ENCODE results near the gene GATA2. TPM values are rescaled to one million over a fixed set of nuclear protein-coding genes. Genes with fewer than 3 reads are reported as not detected.

The GATA2 gene
- total and polyA plus RNA-seq, 2 of the 13 experiments (the other 11 are each of a cell fraction or from before 2014, with no cell fraction given), result 3.5 to 6.2 TPM

DNA sequence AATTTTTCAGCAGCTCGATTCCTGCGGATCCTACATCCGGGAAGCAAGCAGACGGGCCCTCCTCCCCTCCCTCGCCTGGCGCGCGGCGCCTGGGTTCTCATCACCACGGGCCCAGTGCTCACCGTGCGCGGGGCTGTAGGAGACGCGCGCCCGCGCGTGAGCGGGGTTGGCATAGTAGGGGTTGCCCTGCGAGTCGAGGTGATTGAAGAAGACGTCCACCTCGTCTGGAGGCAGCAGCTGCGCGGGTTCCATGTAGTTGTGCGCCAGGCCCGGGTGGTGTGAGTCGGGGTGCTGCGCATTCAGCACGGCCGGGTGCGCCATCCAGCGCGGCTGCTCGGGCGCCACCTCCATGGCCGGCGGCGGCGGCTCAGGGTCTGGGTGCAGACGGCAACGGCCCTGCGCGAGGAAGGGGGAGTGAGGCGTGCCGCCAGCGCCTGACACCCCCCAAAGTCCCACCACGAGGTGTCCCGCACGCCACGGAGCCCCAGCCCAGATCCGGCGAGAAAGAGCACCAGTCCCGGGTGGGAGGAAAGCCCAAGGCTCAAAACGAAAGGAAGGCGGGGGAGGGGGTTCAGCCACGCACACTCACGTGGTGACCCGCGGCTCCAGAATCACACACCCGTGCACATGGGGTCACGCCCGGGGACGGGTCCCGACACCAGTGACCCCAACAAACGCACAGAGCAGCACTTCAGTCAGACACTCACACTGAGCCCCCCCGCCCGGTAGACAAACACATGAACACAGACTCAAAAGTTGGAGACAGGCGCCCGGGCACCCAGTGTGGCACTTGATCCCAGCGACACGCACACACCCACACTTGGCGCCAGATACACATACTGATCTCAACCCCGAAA is 6.1 kb downstream of the GATA2 start (continued):
- TF ChIP-seq PLSCR1 (CRISPR knock-in tag; IDR thresholded peaks at IDR 0.05; ENCODE audit: borderline replicate concordance), result no peak
- no peak for TF ChIP-seq U2AF2 (IDR thresholded peaks at IDR 0.05; ENCODE audit: low read depth, low read length)
- TF ChIP-seq ZNF414 (CRISPR knock-in tag; IDR thresholded peaks at IDR 0.05), result no peak
- no peak for TF ChIP-seq BCLAF1 (IDR thresholded peaks at IDR 0.05)
- no peak for TF ChIP-seq NCOA1 (CRISPR knock-in tag; IDR thresholded peaks at IDR 0.05)
- TF ChIP-seq ZNF788 (CRISPR knock-in tag; IDR thresholded peaks at IDR 0.05; ENCODE audit: borderline replicate concordance), result 0 out of 2 replicates have a peak, but pooled peaks have one; percentile 60
- TF ChIP-seq NFAT5 (CRISPR knock-in tag; IDR thresholded peaks at IDR 0.05), result no peak
- TF ChIP-seq ZHX1 (CRISPR knock-in tag; IDR thresholded peaks at IDR 0.05; ENCODE audit: low read depth), result no peak
- TF ChIP-seq ZNF296 (CRISPR knock-in tag; conservative IDR thresholded peaks at IDR 0.05), result no peak
- no peak for TF ChIP-seq PTBP1 (IDR thresholded peaks at IDR 0.05; ENCODE audit: low read depth, low read length, poor library complexity, severe bottlenecking)
